ENCODE results near the gene TRAPPC12.
"Not testable (repeated sequence)": the region's sequence is repeated elsewhere in the genome, so short reads cannot be mapped to it uniquely, and the experiment has no call there.

The TRAPPC12 gene

GRCh38 chr2:3449936-3450335 is 70.4 kb downstream of the TRAPPC12 start:
- DNase-seq (ENCODE audit: low read depth, low spot score), result no peak
- no peak overlapping the region for H3K27ac ChIP-seq

GRCh38 chr2:3450385-3451010 is 71.0 kb downstream of the TRAPPC12 start:
- no peak for DNase-seq (ENCODE audit: low read depth, low spot score)

GRCh38 chr2:3451169-3451568 is 71.7 kb downstream of the TRAPPC12 start:
- H3K27ac ChIP-seq, result no peak overlapping the region

More at GRCh38 chr2:3450385-3451010, 71.0 kb downstream of the TRAPPC12 start:
- H3K27ac ChIP-seq, result no peak overlapping the region

GRCh38 chr2:3451926-3452671 is 72.6 kb downstream of the TRAPPC12 start:
- H3K27ac ChIP-seq, result no peak overlapping the region
- no peak for DNase-seq (ENCODE audit: low read depth, low spot score)

More at GRCh38 chr2:3451169-3451568, 71.7 kb downstream of the TRAPPC12 start:
- no peak for DNase-seq (ENCODE audit: low read depth, low spot score)

GRCh38 chr2:3453190-3453999 is 73.9 kb downstream of the TRAPPC12 start:
- H3K27ac ChIP-seq, result no peak overlapping the region

GRCh38 chr2:3454005-3454404 is 74.5 kb downstream of the TRAPPC12 start:
- not testable (repeated sequence) for DNase-seq (ENCODE audit: low read depth, low spot score); H3K27ac ChIP-seq

More at GRCh38 chr2:3453190-3453999, 73.9 kb downstream of the TRAPPC12 start:
- no peak for DNase-seq (ENCODE audit: low read depth, low spot score)

GRCh38 chr2:3454802-3455201 is 75.3 kb downstream of the TRAPPC12 start:
- no peak overlapping the region for H3K27ac ChIP-seq

GRCh38 chr2:3456125-3456524 is 76.6 kb downstream of the TRAPPC12 start:
- no peak overlapping the region for H3K27ac ChIP-seq
- DNase-seq (ENCODE audit: low read depth, low spot score), result no peak

More at GRCh38 chr2:3454802-3455201, 75.3 kb downstream of the TRAPPC12 start:
- no peak for DNase-seq (ENCODE audit: low read depth, low spot score)

GRCh38 chr2:3457524-3458395 is 78.3 kb downstream of the TRAPPC12 start:
- H3K27ac ChIP-seq, result no peak overlapping the region
- no peak for DNase-seq (ENCODE audit: low read depth, low spot score)

- DNase-seq (ENCODE audit: low read depth, low spot score), result no peak
These were observed 79.1 kb downstream of the TRAPPC12 start for GRCh38 chr2:3458396-3459184.

GRCh38 chr2:3459185-3460015 is 79.9 kb downstream of the TRAPPC12 start:
- DNase-seq (ENCODE audit: low read depth, low spot score), result no peak
- no peak overlapping the region for H3K27ac ChIP-seq

More at GRCh38 chr2:3458396-3459184, 79.1 kb downstream of the TRAPPC12 start:
- no peak overlapping the region for H3K27ac ChIP-seq

- H3K27ac ChIP-seq, result no peak overlapping the region
- DNase-seq (ENCODE audit: low read depth, low spot score), result no peak
These were observed 80.7 kb downstream of the TRAPPC12 start for GRCh38 chr2:3460156-3460555.

GRCh38 chr2:3460831-3461800 is 81.6 kb downstream of the TRAPPC12 start:
- no peak for DNase-seq (ENCODE audit: low read depth, low spot score)
- H3K27ac ChIP-seq, result no peak overlapping the region

GRCh38 chr2:3461801-3462492 is 82.5 kb downstream of the TRAPPC12 start:
- no peak overlapping the region for H3K27ac ChIP-seq
- no peak for DNase-seq (ENCODE audit: low read depth, low spot score)

GRCh38 chr2:3462493-3463104 is 83.1 kb downstream of the TRAPPC12 start:
- DNase-seq (ENCODE audit: low read depth, low spot score), result no peak
- H3K27ac ChIP-seq, result no peak overlapping the region

GRCh38 chr2:3463186-3463835 is 83.8 kb downstream of the TRAPPC12 start:
- DNase-seq (ENCODE audit: low read depth, low spot score), result no peak
- no peak overlapping the region for H3K27ac ChIP-seq
